Aortic smooth muscle cell (primary cell): ENCODE measurements around the gene SLC28A2. TPM values are rescaled to one million over a fixed set of nuclear protein-coding genes. Genes with fewer than 3 reads are reported as not detected.

Experiments used
- total RNA-seq: library from RNA; depleted of rRNA; stranded (reverse); fragments of >200 nt; gene quantifications from 2 replicates; pipeline ENCODE4 v1.2.3, GENCODE V29; 2014

Gene SLC28A2
- total RNA-seq = not detected in 2 replicates

GRCh38 chr15:45251888-45252287, at the start of gene SLC28A2:
Gene SLC28A2, plus strand, starts transcription at chr15:45252234. Its CDS starts 982 bp downstream, at chr15:45253216.

Other genes with a start within 250 kb of the SLC28A2 start
- gene SORD, start 229.0 kb upstream of the SLC28A2 start, total RNA-seq = 7.4 and 8.8 TPM in 2 replicates
- gene DUOX2, start 138.1 kb upstream of the SLC28A2 start, total RNA-seq = not detected in 2 replicates
- not detected in 2 replicates for gene DUOXA2, start 137.9 kb upstream of the SLC28A2 start, total RNA-seq
- not detected in 2 replicates for gene DUOXA1, start 122.4 kb upstream of the SLC28A2 start, total RNA-seq
- gene DUOX1, start 122.2 kb upstream of the SLC28A2 start, total RNA-seq = not detected in 2 replicates
- 1.2 and 1.4 TPM in 2 replicates for gene SHF, start 64.3 kb upstream of the SLC28A2 start, total RNA-seq
- gene GATM, start 126.3 kb downstream of the SLC28A2 start, total RNA-seq = 0.37 and 0.40 TPM in 2 replicates